HG02763 (cell line): Measurements from ENCODE around the gene USP32.
"Not testable (repeated sequence)": the region's sequence is repeated elsewhere in the genome, so short reads cannot be mapped to it uniquely, and the experiment has no call there.

Experiments
- ATAC-seq: cut with Tn5 transposase; IDR thresholded peaks from one replicate; pipeline ENCODE4 v1.9.1; 2021; ENCODE audit warnings: mild to moderate bottlenecking, moderate library complexity; ENCODE audit not compliant: unreplicated experiment

The USP32 gene

GRCh38 chr17:60379461-60379860 lies 12.5 kb downstream of the USP32 start:
- not testable (repeated sequence) for ATAC-seq

DNA sequence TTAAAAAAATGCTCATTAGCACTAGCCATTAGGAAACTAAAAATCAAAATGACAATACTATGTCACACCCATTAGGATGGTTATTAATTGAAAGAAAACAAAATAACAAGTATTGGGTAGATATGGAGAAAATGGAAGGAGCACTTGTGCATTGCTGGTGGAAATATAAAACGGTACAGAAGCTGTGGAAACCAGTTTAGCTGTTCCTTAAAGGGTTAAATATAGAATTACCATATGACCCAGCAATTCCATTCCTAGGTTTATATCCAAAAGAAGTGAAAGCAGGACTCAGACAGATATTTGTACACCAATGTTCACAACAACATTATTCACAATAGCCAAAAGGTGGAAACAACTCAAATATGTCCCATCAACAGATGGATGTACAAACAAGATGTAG lies 13.7 kb downstream of the USP32 start:
- not testable (repeated sequence) for ATAC-seq

DNA sequence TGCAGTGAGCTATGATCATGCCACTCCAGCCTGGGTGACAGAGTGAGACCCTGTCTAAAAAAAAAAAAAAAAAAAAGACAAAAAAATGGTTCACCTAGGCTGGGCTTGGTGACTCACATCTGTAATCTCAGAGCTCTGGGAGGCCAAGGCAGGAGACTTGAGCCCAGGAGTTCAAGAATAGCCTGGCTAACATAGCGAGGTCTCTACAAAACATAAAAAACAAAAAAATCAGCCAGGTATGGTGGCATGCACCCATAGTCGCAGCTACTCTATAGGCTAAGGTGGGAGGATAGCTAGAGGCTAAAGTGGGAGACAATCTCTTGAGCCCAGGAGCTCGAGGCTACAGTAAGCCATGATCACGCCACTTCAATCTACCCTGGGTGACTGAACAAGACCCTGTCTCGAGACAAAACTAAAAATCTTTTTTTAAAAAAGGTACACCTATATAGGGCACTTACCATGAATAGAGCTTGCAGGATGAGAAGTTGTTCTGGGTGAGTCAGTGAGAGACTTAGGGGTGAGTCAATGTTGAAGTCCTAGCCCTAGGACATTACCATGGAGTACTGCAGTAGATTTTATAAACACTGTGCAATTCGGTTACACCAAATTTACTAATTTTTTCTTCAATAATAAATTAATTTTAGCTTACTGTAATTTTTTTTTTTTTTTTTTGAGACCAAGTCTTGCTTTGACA lies 19.0 kb downstream of the USP32 start:
- no peak for ATAC-seq

DNA sequence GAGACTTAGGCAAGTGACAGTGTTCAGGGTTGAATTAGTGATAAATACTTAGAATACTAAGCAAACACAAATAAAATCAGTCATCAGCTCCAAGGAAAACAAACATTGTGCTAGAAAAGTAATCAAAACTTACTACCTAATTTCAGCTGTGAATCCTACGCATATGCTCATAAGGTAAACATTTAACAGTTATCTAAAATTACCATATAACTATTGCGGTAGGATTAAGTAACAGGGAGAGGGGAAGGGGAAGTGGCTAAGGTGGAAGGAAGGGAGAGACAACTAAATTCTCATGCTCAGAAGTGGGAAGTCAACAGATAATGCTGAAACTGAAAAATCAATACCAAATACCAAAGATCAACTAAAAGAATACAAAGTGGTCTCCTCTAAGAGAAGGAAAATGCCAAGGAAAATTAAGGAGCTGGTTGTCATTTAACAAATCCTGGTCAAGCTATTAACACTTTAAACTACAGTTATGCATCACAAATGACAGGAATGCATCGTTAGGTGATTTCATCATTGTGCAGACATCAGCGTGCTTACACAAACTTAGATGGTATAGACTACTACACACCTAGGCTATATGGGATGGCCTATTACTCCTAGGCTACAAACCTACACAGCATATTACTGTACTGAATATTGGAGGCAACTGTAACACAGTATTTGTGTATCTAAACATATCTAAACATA lies 20.0 kb downstream of the USP32 start:
- no peak for ATAC-seq

- ATAC-seq, result no peak
These were observed 20.5 kb downstream of the USP32 start for GRCh38 chr17:60371416-60371815.

- ATAC-seq, result no peak
These were observed 22.2 kb downstream of the USP32 start for GRCh38 chr17:60369727-60370126.

- no peak for ATAC-seq
These were observed 28.1 kb downstream of the USP32 start for GRCh38 chr17:60363700-60364405.

- no peak for ATAC-seq
These were observed 29.6 kb downstream of the USP32 start for GRCh38 chr17:60362329-60362728.

DNA sequence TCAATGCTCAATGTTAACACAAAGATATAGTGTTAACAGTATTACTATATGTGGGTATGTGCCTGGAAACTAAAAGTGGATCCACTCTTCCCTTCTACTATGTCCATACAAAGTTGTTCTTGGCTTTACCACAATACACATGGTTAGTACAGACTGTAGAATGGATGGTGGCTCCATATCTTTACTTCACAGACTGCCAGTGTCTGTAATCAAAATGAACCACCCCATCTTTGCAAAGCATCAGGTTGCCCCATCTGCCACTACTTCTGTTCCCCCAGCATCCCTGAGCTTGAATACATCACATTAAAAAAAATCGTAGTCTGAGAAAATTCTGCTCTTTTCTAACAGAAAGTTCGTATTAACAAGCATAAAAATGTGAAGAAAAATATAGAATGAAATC lies 30.0 kb downstream of the USP32 start:
- no peak for ATAC-seq

- no peak for ATAC-seq
These were observed 32.5 kb downstream of the USP32 start for GRCh38 chr17:60359415-60359814.

DNA sequence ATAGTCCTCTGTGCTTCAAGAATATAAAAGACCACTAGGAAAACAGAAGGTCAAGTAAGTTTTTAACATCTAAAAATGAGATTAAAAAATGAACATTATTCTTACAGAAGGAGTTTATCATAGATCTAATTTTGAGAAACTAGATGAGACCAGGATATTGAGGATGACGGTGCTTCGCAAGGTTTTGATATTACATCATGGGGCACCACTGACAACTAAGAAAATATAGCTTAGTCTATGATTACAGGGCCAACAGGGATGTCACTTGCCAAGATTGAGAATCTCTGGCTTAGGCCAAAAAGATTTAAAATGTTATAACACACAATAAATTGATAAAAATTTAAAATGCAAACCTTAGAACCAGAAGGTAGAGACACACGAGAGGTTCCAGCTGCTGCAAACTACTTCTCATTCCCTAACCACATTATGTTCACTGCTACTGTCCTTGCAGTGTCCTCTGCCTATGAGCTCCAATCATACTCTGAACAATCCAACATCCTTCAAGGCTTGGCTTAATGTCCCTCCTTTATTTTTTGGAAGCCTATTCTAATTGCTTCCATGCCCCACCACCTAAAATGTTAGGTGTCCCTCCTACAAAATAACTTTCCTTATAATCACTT lies 33.2 kb downstream of the USP32 start:
- ATAC-seq, result no peak

GRCh38 chr17:60356940-60357339 lies 35.0 kb downstream of the USP32 start:
- ATAC-seq, result no peak

DNA sequence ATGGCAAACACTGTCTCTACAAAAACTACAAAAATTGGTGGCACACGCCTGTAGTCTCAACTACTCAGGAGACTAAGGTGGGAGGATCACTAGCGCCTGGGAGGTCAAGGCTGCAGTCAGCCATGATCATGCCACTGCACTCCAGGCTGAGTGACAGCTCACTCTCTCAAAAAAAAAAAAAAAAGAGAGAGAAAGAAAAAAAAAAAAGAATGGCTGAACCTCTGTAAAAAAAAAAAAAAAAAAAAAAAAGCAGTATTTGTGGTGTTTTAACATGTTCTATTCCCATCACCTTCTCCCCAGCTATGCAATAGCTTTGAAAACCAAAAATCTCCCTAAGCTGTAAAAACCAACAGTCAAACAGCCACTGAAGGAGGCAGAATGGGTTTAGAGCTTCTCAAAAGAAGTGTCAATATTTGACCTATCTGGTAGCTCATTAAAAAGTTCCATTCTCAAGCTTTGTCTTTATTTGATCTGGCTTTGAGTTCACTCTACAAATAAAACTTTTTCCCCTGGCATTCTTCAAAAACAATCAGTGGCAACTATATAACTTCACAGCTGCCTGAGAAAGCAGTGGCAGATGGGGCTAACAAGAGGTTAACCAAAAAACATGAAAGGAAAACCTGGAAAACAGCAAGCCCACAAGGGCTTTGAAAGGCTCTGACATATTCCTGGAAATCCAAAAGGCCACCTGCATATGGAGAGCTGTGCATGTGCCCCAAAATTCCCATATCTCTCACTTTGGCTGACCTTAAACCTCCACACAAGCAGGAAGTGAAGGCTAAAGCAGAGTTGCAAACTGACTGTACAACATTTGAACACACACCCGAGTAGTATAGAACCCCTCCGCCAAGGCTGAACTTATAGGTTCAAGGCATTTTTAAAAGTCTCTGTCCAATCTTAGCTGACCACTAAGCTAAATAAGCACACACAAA lies 36.0 kb downstream of the USP32 start:
- no peak for ATAC-seq

DNA sequence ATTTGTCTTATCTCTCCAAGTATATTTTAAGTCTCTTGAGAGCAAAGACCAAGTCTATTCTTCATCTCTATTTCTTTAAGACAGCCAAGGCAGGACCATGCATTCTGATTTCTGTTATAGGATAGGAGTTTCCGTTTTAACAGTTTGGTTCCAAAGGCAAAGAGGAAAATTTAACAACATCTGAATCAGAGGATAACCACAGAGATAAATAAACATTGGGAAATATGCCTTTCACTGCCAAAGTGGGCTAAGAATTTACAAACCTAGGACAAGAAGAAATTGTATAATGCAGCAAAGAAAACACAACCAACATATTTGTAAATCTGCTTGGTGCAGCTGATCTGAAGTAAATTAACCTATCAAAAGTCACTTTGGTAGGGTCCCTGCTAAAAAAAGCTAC lies 37.7 kb downstream of the USP32 start:
- ATAC-seq, result no peak

- no peak for ATAC-seq
These were observed 38.2 kb downstream of the USP32 start for GRCh38 chr17:60353773-60354172.

DNA sequence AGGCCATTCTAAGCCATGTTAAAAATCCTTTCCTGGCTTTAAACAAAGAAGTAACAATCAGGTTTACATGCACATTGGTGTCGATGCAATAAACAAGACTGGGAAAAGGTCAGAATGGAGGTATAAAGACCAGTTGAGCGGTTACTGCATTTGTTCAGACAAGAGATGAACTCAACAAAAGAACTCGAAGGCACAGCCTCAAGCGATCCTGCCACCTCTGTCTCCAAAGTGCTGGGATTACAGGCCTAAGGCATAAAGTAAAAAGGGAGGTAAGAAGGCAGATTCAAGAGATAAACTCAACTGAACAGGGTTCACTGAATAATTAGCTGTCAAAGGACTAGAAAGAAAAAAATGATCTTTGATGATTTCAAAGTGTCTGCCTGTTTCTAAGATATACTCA lies 39.4 kb downstream of the USP32 start:
- no peak for ATAC-seq

DNA sequence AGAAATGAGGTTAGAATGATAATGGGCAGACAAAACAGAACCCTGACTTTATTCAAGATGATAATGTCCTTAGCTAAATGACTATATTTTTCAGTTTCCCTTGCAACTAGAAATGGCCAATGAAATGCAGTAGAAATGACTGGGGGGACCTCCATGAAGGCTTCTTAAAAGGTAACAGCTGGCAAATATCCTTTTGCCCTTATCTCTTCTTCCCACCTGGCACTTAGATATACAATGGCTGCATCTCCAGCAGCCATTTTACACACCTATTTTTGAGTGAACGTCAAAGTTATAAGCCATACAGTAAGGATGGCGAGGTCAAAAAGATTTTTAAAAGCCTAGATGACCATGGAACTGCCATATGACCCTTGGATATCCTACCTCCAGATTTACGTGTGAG lies 39.9 kb downstream of the USP32 start:
- ATAC-seq, result no peak

DNA sequence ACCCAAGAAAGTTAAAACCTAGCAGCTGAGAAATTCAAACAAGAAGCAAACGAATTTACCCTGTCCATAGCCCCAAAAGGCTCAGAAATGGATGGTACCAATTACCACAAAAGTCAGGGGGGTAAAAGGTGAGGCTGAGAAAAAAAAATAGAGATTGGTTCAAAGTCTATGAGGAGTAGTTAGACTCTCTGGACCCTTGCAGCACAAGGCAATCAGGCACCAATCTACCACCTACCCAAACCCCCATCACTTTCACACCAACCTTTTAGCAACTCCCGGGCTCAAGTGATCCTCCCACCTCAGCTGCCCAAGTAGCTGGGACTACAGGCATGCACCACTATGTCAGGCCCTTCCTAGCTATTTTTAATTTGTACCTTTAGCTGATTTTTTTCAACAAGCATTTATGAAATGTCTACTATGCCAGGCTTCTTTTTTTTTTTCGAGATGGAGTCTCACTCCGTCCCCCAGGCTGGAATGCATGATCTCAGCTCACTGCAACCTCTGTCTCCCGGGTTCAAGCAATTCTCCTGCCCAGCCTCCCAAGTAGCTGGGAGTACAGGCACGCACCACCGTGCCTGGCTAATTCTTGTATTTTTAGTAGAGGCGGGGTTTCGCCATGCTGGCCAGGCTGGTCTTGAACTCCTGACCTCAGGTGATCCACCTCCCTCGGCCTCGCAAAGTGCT lies 40.8 kb downstream of the USP32 start:
- ATAC-seq, result no peak

GRCh38 chr17:60348616-60349015 lies 43.3 kb downstream of the USP32 start:
- no peak for ATAC-seq

DNA sequence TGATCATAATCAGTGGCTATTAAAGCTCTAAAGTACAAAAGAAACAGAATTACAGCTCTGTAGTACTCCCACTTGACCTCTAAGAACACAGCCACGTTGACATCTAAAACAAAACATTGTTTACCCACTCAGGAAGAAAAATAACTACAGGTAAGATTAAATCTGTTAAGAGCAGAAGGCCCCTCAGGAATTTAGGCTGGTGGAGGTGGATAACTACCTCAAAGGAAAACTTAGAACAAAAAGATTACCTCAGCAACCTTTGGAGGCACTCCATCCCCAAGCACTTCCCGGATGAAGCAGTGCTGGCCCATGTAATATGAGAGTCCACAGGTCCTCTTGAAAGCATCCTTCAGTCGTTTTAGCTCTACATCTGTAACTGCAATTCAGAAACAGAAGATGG lies 46.7 kb downstream of the USP32 start:
- no peak for ATAC-seq
